Measurements from ENCODE around the gene PUM1. TPM values are rescaled to one million over a fixed set of nuclear protein-coding genes. Genes with fewer than 3 reads are reported as not detected.

PUM1 gene
- polyA plus RNA-seq, 1 donor: 56.6 TPM

- DNase-seq (ENCODE audit: low read depth): no peak
Observed at GRCh38 chr1:30930631-30931173, 134.8 kb downstream of the PUM1 start.

- no peak for DNase-seq (ENCODE audit: low read depth)
Observed at GRCh38 chr1:30929944-30930525, 135.5 kb downstream of the PUM1 start.

- no peak for DNase-seq (ENCODE audit: low read depth)
Observed at GRCh38 chr1:30929135-30929889, 136.2 kb downstream of the PUM1 start.

GRCh38 chr1:30928789-30929134 is 136.8 kb downstream of the PUM1 start:
- DNase-seq (ENCODE audit: low read depth): no peak

GRCh38 chr1:30928171-30928570 is 137.3 kb downstream of the PUM1 start:
- no peak for DNase-seq (ENCODE audit: low read depth)

GRCh38 chr1:30927448-30927847 is 138.1 kb downstream of the PUM1 start:
- DNase-seq (ENCODE audit: low read depth): no peak

- DNase-seq (ENCODE audit: low read depth): no peak
Observed at GRCh38 chr1:30923597-30923996, 141.9 kb downstream of the PUM1 start.

GRCh38 chr1:30920827-30921226 is 144.7 kb downstream of the PUM1 start:
- no peak for DNase-seq (ENCODE audit: low read depth)

GRCh38 chr1:30919025-30919881 is 146.3 kb downstream of the PUM1 start:
- DNase-seq (ENCODE audit: low read depth): no peak

- no peak for DNase-seq (ENCODE audit: low read depth)
Observed at GRCh38 chr1:30916296-30916695, 149.2 kb downstream of the PUM1 start.

- no peak for DNase-seq (ENCODE audit: low read depth)
Observed at GRCh38 chr1:30915491-30916230, 149.9 kb downstream of the PUM1 start.

GRCh38 chr1:30914931-30915330 is 150.6 kb downstream of the PUM1 start:
- DNase-seq (ENCODE audit: low read depth): no peak

GRCh38 chr1:30914587-30914922 is 151.0 kb downstream of the PUM1 start:
- DNase-seq (ENCODE audit: low read depth): no peak

- no peak for DNase-seq (ENCODE audit: low read depth)
Observed at GRCh38 chr1:30912913-30913652, 152.4 kb downstream of the PUM1 start.

- no peak for DNase-seq (ENCODE audit: low read depth)
Observed at GRCh38 chr1:30912224-30912623, 153.3 kb downstream of the PUM1 start.

- no peak for DNase-seq (ENCODE audit: low read depth)
Observed at GRCh38 chr1:30911059-30911954, 154.2 kb downstream of the PUM1 start.

- no peak for DNase-seq (ENCODE audit: low read depth)
Observed at GRCh38 chr1:30909365-30910068, 156.0 kb downstream of the PUM1 start.

GRCh38 chr1:30908696-30909364 is 156.7 kb downstream of the PUM1 start, which contains the start of gene SDC3:
Gene SDC3 (minus strand): TSS chr1:30908758. CDS start chr1:30908586, 172 bp downstream.
- no peak for DNase-seq (ENCODE audit: low read depth)

- DNase-seq (ENCODE audit: low read depth): no peak
Observed at GRCh38 chr1:30908316-30908695, 157.2 kb downstream of the PUM1 start.

All from forelimb muscle (tissue), 1 donor.